PC-9 (cell line): ENCODE data around the gene TGFB2.

Source experiments
- CTCF ChIP-seq: fragments of 200-600 bp; sonication (generic); conservative IDR thresholded peaks from 2 replicates; pipeline ENCODE4 v1.6.1; 2017; ENCODE audit warnings: mixed run types, antibody characterized with exemption, mild to moderate bottlenecking, moderate library complexity
- EZH2 ChIP-seq: fragments of 200-600 bp; sonication (generic); IDR thresholded peaks from 2 replicates; pipeline ENCODE4 v1.8.0; 2017; ENCODE audit warnings: antibody characterized with exemption, low read depth

- TF ChIP-seq CTCF, result no peak
- TF ChIP-seq EZH2, result no peak
These were observed 63.0 kb downstream of the TGFB2 start for GRCh38 chr1:218408135-218408534.
